ENCODE measurements around the gene IL23R.

IL23R gene

GRCh38 chr1:67169496-67169895, 3.2 kb downstream of the IL23R start:
- Histone ChIP-seq H3K27ac (no peak overlapping the region), H3K9me3 (replicated peaks in 1 of 11) (peaks cover 0 to 8% (median 0%) of the 10 kb centered on the region in 11 experiments; a peak in 2 of 22 replicates), H3K9ac (no peak overlapping the region), H3K4me3 (no peak overlapping the region), H3K4me2 (no peak overlapping the region), H4K20me1 (no peaks in the 10 kb centered on the region), H3K4me1 (peaks cover 13 to 36% (median 24%) of the 10 kb centered on the region in 10 experiments), H3K27me3 (no peaks in the 10 kb centered on the region), H3K36me3 (no peaks in the 10 kb centered on the region)
- TF ChIP-seq Cebpa-rat (IDR thresholded peaks at IDR 0.05), result no peak

- H3K9me3 ChIP-seq (replicated peaks in 1 of 11), result peaks cover 0 to 8% (median 0%) of the 10 kb centered on the region in 11 experiments; a peak in 2 of 22 replicates
- H3K9ac ChIP-seq, result no peak overlapping the region
- no peaks in the 10 kb centered on the region for H4K20me1 ChIP-seq
- H3K36me3 ChIP-seq, result no peaks in the 10 kb centered on the region
- no peak overlapping the region for H3K4me2 ChIP-seq
- no peak for TF ChIP-seq Cebpa-rat (IDR thresholded peaks at IDR 0.05)
- no peak overlapping the region for H3K27ac ChIP-seq
- peaks cover 13 to 36% (median 24%) of the 10 kb centered on the region in 10 experiments for H3K4me1 ChIP-seq
- no peak overlapping the region for H3K4me3 ChIP-seq
- no peaks in the 10 kb centered on the region for H3K27me3 ChIP-seq
Measured at GRCh38 chr1:67169932-67170331, 3.7 kb downstream of the IL23R start.

- no peak for TF ChIP-seq Cebpa-rat (IDR thresholded peaks at IDR 0.05)
- peak overlapping the region; percentile 42 to 80 (median 63) for H3K4me2 ChIP-seq
- H3K27ac ChIP-seq, result peak overlapping the region in 1 of 11 experiments; percentile 12; a peak in 1 of 22 replicates
- H3K36me3 ChIP-seq, result no peaks in the 10 kb centered on the region
- no peak overlapping the region for H3K9ac ChIP-seq
- no peak overlapping the region for H3K4me3 ChIP-seq
- H3K4me1 ChIP-seq, result peaks cover 13 to 36% (median 24%) of the 10 kb centered on the region in 10 experiments
- no peaks in the 10 kb centered on the region for H3K27me3 ChIP-seq
- no peaks in the 10 kb centered on the region for H4K20me1 ChIP-seq
- H3K9me3 ChIP-seq (replicated peaks in 1 of 11), result peaks cover 0 to 4% (median 0%) of the 10 kb centered on the region in 11 experiments; a peak in 2 of 22 replicates
Measured at GRCh38 chr1:67170751-67171573, 4.7 kb downstream of the IL23R start.

- peak overlapping the region; percentile 1 to 80 (median 62); a peak in 20 of 22 replicates for H3K4me2 ChIP-seq
- H3K27ac ChIP-seq, result peak overlapping the region in 1 of 11 experiments; percentile 12; a peak in 1 of 22 replicates
- H4K20me1 ChIP-seq, result no peaks in the 10 kb centered on the region
Measured at GRCh38 chr1:67171574-67171955, 5.3 kb downstream of the IL23R start.

GRCh38 chr1:67171978-67172377, 5.7 kb downstream of the IL23R start:
- Histone ChIP-seq H3K9me3 (replicated peaks in 1 of 11) (peaks cover 0 to 7% (median 0%) of the 10 kb centered on the region in 11 experiments; a peak in 2 of 22 replicates), H3K4me2 (peak overlapping the region in 10 of 11 experiments; percentile 42 to 80 (median 64); a peak in 18 of 22 replicates), H4K20me1 (no peaks in the 10 kb centered on the region), H3K4me3 (no peak overlapping the region), H3K9ac (no peak overlapping the region), H3K27me3 (no peaks in the 10 kb centered on the region), H3K27ac (peak overlapping the region in 1 of 11 experiments; percentile 12; a peak in 1 of 22 replicates), H3K36me3 (no peaks in the 10 kb centered on the region), H3K4me1 (peaks cover 13 to 36% (median 24%) of the 10 kb centered on the region in 10 experiments)
- TF ChIP-seq Cebpa-rat (IDR thresholded peaks at IDR 0.05), result no peak

More at GRCh38 chr1:67171574-67171955, 5.3 kb downstream of the IL23R start:
- no peak overlapping the region for H3K4me3 ChIP-seq
- H3K9ac ChIP-seq, result no peak overlapping the region
- no peaks in the 10 kb centered on the region for H3K36me3 ChIP-seq
- H3K4me1 ChIP-seq, result peaks cover 13 to 36% (median 24%) of the 10 kb centered on the region in 10 experiments
- H3K27me3 ChIP-seq, result no peaks in the 10 kb centered on the region
- H3K9me3 ChIP-seq (replicated peaks in 1 of 11), result peaks cover 0 to 7% (median 0%) of the 10 kb centered on the region in 11 experiments; a peak in 2 of 22 replicates
- no peak for TF ChIP-seq Cebpa-rat (IDR thresholded peaks at IDR 0.05)

GRCh38 chr1:67173988-67174387, 7.7 kb downstream of the IL23R start:
- peaks cover 13 to 36% (median 24%) of the 10 kb centered on the region in 10 experiments for H3K4me1 ChIP-seq
- no peaks in the 10 kb centered on the region for H3K27me3 ChIP-seq
- H4K20me1 ChIP-seq, result no peaks in the 10 kb centered on the region
- no peak overlapping the region for H3K4me2 ChIP-seq
- no peak overlapping the region for H3K9ac ChIP-seq
- H3K9me3 ChIP-seq (replicated peaks in 1 of 11), result peaks cover 0 to 7% (median 0%) of the 10 kb centered on the region in 11 experiments; a peak in 2 of 22 replicates
- H3K36me3 ChIP-seq, result no peaks in the 10 kb centered on the region
- H3K4me3 ChIP-seq, result no peak overlapping the region
- no peak overlapping the region for H3K27ac ChIP-seq
- TF ChIP-seq Cebpa-rat (IDR thresholded peaks at IDR 0.05), result no peak

- no peaks in the 10 kb centered on the region for H4K20me1 ChIP-seq
- no peak overlapping the region for H3K4me3 ChIP-seq
- no peak overlapping the region for H3K4me2 ChIP-seq
- TF ChIP-seq Cebpa-rat (IDR thresholded peaks at IDR 0.05), result no peak
- no peaks in the 10 kb centered on the region for H3K36me3 ChIP-seq
- peaks cover 13 to 36% (median 24%) of the 10 kb centered on the region in 10 experiments for H3K4me1 ChIP-seq
- no peaks in the 10 kb centered on the region for H3K27me3 ChIP-seq
- no peak overlapping the region for H3K9ac ChIP-seq
- H3K27ac ChIP-seq, result no peak overlapping the region
- H3K9me3 ChIP-seq (replicated peaks in 1 of 11), result peaks cover 0 to 7% (median 0%) of the 10 kb centered on the region in 11 experiments; a peak in 2 of 22 replicates
Measured at GRCh38 chr1:67174716-67175284, 8.5 kb downstream of the IL23R start.

GRCh38 chr1:67175530-67176087, 9.4 kb downstream of the IL23R start:
- Histone ChIP-seq H3K9me3 (replicated peaks in 1 of 11) (peaks cover 0 to 7% (median 0%) of the 10 kb centered on the region in 11 experiments; a peak in 2 of 22 replicates), H3K4me1 (peaks cover 11 to 28% (median 21%) of the 10 kb centered on the region in 10 experiments), H3K9ac (no peak overlapping the region), H4K20me1 (no peaks in the 10 kb centered on the region), H3K27ac (no peak overlapping the region), H3K27me3 (no peaks in the 10 kb centered on the region), H3K4me2 (no peak overlapping the region), H3K4me3 (no peak overlapping the region), H3K36me3 (no peaks in the 10 kb centered on the region)
- TF ChIP-seq Cebpa-rat (IDR thresholded peaks at IDR 0.05), result no peak
